ENCODE results near the gene HS3ST2.

The HS3ST2 gene

DNA sequence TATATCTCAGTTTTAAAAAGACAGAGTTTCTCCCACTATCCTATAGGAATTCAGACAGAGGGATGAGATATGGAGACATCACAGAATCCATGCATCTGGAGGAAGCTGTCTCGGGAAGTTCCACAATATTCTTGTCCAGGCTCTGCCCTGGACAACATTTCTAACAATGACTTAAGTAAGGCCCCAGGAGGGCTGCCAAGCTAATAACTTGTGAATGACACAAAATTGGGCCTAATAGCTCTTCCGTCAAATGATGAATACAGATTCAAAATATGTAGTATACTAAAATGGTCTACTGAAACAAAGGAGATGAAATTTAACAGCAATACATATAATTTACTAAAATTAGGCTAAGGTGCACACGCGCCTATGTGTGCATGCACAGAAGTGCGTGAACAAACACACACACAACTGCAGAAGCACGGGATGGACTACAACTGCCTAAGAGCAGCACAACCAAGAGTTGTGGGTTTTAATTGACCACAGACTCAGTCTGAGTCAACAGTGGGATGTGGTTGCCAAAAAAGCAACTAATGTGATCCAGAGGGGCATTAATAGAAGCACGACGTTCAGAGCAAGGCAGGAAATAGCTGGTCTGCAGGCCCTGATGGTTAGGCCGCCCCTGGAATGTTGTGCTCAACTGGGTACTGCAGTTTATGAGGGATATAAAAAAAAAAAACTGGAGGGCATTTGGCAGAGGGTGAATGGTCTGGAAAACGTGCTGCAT lies 26.3 kb upstream of the HS3ST2 start:
- Histone ChIP-seq H3K9me3 (ENCODE audit: control insufficient read depth, insufficient read depth, low read length) (no peaks in the 10 kb centered on the region), H3K36me3 (ENCODE audit: control insufficient read depth, low read length) (no peaks in the 10 kb centered on the region), H3K4me2 (ENCODE audit: low read length) (no peak overlapping the region), H3K9me2 (replicated peaks; ENCODE audit: control insufficient read depth, low read length) (no peaks in the 10 kb centered on the region), H4K20me1 (ENCODE audit: control insufficient read depth, insufficient read depth, low read depth, low read length) (no peaks in the 10 kb centered on the region), H3K4me1 (ENCODE audit: control insufficient read depth, low read length) (no peaks in the 10 kb centered on the region), H3K4me3 (ENCODE audit: low read length) (no peak overlapping the region), H3K27me3 (ENCODE audit: control insufficient read depth, low read length) (peaks cover 7% of the 10 kb centered on the region; the same call in 1 of the 2 replicates), H3F3A (ENCODE audit: control insufficient read depth, insufficient read depth) (no peaks in the 10 kb centered on the region), H3K79me2 (ENCODE audit: control insufficient read depth, low read length) (no peaks in the 10 kb centered on the region), H3K27ac (ENCODE audit: low read depth, low read length) (no peak overlapping the region)
- TF ChIP-seq EZH2phosphoT487 (IDR thresholded peaks at IDR 0.05; ENCODE audit: borderline replicate concordance, low read length) (no peak), CTCF (IDR thresholded peaks at IDR 0.05; ENCODE audit: low read depth, low read length, poor library complexity, severe bottlenecking) (no peak)

GRCh38 chr16:22788193-22788530 lies 25.8 kb upstream of the HS3ST2 start:
- H3K79me2 ChIP-seq (ENCODE audit: control insufficient read depth, low read length): no peaks in the 10 kb centered on the region
- H3K9me3 ChIP-seq (ENCODE audit: control insufficient read depth, insufficient read depth, low read length): no peaks in the 10 kb centered on the region
- no peaks in the 10 kb centered on the region for H4K20me1 ChIP-seq (ENCODE audit: control insufficient read depth, insufficient read depth, low read depth, low read length)
- no peaks in the 10 kb centered on the region for H3K9me2 ChIP-seq (replicated peaks; ENCODE audit: control insufficient read depth, low read length)
- no peak overlapping the region for H3K4me3 ChIP-seq (ENCODE audit: low read length)
- no peaks in the 10 kb centered on the region for H3K36me3 ChIP-seq (ENCODE audit: control insufficient read depth, low read length)
- H3K4me1 ChIP-seq (ENCODE audit: control insufficient read depth, low read length): no peaks in the 10 kb centered on the region
- peaks cover 7% of the 10 kb centered on the region; the same call in 1 of the 2 replicates for H3K27me3 ChIP-seq (ENCODE audit: control insufficient read depth, low read length)
- H3K4me2 ChIP-seq (ENCODE audit: low read length): no peak overlapping the region
- H3K27ac ChIP-seq (ENCODE audit: low read depth, low read length): no peak overlapping the region
- no peaks in the 10 kb centered on the region for H3F3A ChIP-seq (ENCODE audit: control insufficient read depth, insufficient read depth)
- TF ChIP-seq EZH2phosphoT487 (IDR thresholded peaks at IDR 0.05; ENCODE audit: borderline replicate concordance, low read length) (no peak), CTCF (IDR thresholded peaks at IDR 0.05; ENCODE audit: low read depth, low read length, poor library complexity, severe bottlenecking) (no peak)

GRCh38 chr16:22789281-22789945 lies 24.5 kb upstream of the HS3ST2 start:
- Histone ChIP-seq H3K27me3 (ENCODE audit: control insufficient read depth, low read length) (peaks cover 3% of the 10 kb centered on the region; the same call in 1 of the 2 replicates), H3F3A (ENCODE audit: control insufficient read depth, insufficient read depth) (no peaks in the 10 kb centered on the region), H3K27ac (ENCODE audit: low read depth, low read length) (no peak overlapping the region), H4K20me1 (ENCODE audit: control insufficient read depth, insufficient read depth, low read depth, low read length) (no peaks in the 10 kb centered on the region), H3K4me1 (ENCODE audit: control insufficient read depth, low read length) (no peaks in the 10 kb centered on the region), H3K9me3 (ENCODE audit: control insufficient read depth, insufficient read depth, low read length) (no peaks in the 10 kb centered on the region), H3K4me2 (ENCODE audit: low read length) (no peak overlapping the region), H3K4me3 (ENCODE audit: low read length) (no peak overlapping the region), H3K36me3 (ENCODE audit: control insufficient read depth, low read length) (no peaks in the 10 kb centered on the region), H3K79me2 (ENCODE audit: control insufficient read depth, low read length) (no peaks in the 10 kb centered on the region), H3K9me2 (replicated peaks; ENCODE audit: control insufficient read depth, low read length) (no peaks in the 10 kb centered on the region)
- no peak for TF ChIP-seq EZH2phosphoT487 (IDR thresholded peaks at IDR 0.05; ENCODE audit: borderline replicate concordance, low read length)
- no peak for TF ChIP-seq CTCF (IDR thresholded peaks at IDR 0.05; ENCODE audit: low read depth, low read length, poor library complexity, severe bottlenecking)
